ENCODE data around the gene PHF5A.

DNA sequence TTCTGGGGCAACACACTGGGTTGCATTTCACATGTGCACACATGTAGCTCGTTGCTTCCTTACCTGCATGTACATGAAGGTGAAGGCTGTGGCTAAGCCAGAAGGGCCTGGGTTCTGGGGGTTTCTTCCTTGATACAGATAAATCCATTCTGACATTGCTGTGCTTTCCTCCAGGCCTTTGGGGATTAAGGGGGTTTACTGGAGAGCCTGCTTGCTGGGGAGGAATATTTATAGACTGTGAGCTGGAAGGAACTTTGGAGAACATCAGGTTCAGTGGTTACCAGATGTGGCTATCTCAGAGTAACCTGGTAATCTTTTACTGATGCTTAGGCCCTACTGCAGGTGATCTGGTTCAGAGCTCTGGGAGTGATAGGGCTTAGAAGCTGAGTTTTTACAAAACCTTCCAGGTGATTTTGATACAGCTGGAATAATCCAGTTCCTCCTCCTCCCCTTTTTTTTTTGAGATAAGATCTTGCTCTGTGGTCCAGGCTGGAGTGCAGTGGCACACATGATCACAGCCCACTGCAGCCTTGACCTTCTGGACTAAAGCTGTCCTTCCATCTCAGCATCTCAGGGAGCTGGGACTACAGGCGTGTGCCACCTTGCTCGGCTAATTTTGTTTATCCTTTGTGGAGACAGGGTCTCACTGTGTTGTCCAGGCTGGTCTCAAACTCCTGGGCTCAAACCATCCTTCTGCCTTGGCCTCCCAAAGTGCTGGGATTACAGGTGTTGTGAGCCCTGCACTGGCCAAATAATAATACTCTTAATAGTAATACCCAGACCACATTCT is 20.3 kb upstream of the PHF5A start:
- TF ChIP-seq, protein P1, sequence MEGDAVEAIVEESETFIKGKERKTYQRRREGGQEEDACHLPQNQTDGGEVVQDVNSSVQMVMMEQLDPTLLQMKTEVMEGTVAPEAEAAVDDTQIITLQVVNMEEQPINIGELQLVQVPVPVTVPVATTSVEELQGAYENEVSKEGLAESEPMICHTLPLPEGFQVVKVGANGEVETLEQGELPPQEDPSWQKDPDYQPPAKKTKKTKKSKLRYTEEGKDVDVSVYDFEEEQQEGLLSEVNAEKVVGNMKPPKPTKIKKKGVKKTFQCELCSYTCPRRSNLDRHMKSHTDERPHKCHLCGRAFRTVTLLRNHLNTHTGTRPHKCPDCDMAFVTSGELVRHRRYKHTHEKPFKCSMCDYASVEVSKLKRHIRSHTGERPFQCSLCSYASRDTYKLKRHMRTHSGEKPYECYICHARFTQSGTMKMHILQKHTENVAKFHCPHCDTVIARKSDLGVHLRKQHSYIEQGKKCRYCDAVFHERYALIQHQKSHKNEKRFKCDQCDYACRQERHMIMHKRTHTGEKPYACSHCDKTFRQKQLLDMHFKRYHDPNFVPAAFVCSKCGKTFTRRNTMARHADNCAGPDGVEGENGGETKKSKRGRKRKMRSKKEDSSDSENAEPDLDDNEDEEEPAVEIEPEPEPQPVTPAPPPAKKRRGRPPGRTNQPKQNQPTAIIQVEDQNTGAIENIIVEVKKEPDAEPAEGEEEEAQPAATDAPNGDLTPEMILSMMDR (IDR thresholded peaks at IDR 0.05) = no peak
- no peak for TF ChIP-seq POLR2A (IDR thresholded peaks at IDR 0.05)

Data from lower leg skin (tissue), 3 donors.